BE2C (cell line): ENCODE measurements around the gene RETN. TPM values are rescaled to one million over a fixed set of nuclear protein-coding genes. Genes with fewer than 3 reads are reported as not detected.
A peak's percentile ranks its signal among the peaks of the same experiment; 100 is the strongest.

ENCODE experiments used
- DNase-seq: peaks from one replicate; pipeline ENCODE4 v3.0.0-alpha.2; 2020
- H3K27me3 ChIP-seq: fragments of 250-450 bp; sonication (Bioruptor Pico); 2 replicates; pipeline ENCODE4 v1.5.1; 2020; ENCODE audit warnings: mild to moderate bottlenecking
- H3K36me3 ChIP-seq: fragments of 250-450 bp; sonication (Bioruptor Pico); 2 replicates; pipeline ENCODE4 v1.5.1; 2020; ENCODE audit warnings: mild to moderate bottlenecking
- H3K4me1 ChIP-seq: fragments of 250-450 bp; sonication (Bioruptor Pico); 2 replicates; pipeline ENCODE4 v1.5.1; 2020
- H3K4me3 ChIP-seq: 2 replicates; pipeline ENCODE4 v1.5.1; 2011; ENCODE audit warnings: low read depth, low read length
- H3K9me3 ChIP-seq: fragments of 250-450 bp; sonication (Bioruptor Pico); 2 replicates; pipeline ENCODE4 v1.5.1; 2020
- CTCF ChIP-seq: IDR thresholded peaks from 2 replicates; pipeline ENCODE4 v1.5.1; 2012; ENCODE audit warnings: mild to moderate bottlenecking, low read depth, low read length
- polyA plus RNA-seq: library from polyadenylated mRNA; unstranded; fragments of >200 nt; gene quantifications from one replicate; pipeline ENCODE4 v1.2.1, GENCODE V29; 2012; ENCODE audit warnings: low read depth, missing spikeins; ENCODE audit not compliant: insufficient read length, insufficient read depth

Gene RETN, protein sequence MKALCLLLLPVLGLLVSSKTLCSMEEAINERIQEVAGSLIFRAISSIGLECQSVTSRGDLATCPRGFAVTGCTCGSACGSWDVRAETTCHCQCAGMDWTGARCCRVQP
- polyA plus RNA-seq: not detected

- Histone ChIP-seq H3K9me3 (no peaks in the 10 kb centered on the region), H3K27me3 (peaks cover 70% of the 10 kb centered on the region), H3K4me3 (no peak within 1 kb of the TSS), H3K36me3 (no peaks in the 10 kb centered on the region), H3K4me1 (no peaks in the 10 kb centered on the region)
- TF ChIP-seq CTCF: no peak
- DNase-seq: no peak
Measured at GRCh38 chr19:7668842-7669241, at the start of gene RETN. RETN (plus strand) TSS chr19:7669049; CDS start chr19:7669327, 278 bp downstream.

- Histone ChIP-seq H3K4me3 (peak overlapping the region; percentile 19), H3K36me3 (peaks cover 57% of the 10 kb centered on the region), H3K9me3 (no peaks in the 10 kb centered on the region), H3K4me1 (peaks cover 30% of the 10 kb centered on the region), H3K27me3 (no peaks in the 10 kb centered on the region)
- no peak for TF ChIP-seq CTCF
- peak; percentile 59 for DNase-seq
Measured at GRCh38 chr19:7619671-7620441, 49.0 kb upstream of the RETN start.

GRCh38 chr19:7620442-7621412, 48.1 kb upstream of the RETN start:
- no peaks in the 10 kb centered on the region for H3K27me3 ChIP-seq
- peaks cover 30% of the 10 kb centered on the region for H3K4me1 ChIP-seq
- no peak overlapping the region for H3K4me3 ChIP-seq
- TF ChIP-seq CTCF: no peak
- DNase-seq: no peak
- peaks cover 60% of the 10 kb centered on the region for H3K36me3 ChIP-seq
- no peaks in the 10 kb centered on the region for H3K9me3 ChIP-seq

DNA sequence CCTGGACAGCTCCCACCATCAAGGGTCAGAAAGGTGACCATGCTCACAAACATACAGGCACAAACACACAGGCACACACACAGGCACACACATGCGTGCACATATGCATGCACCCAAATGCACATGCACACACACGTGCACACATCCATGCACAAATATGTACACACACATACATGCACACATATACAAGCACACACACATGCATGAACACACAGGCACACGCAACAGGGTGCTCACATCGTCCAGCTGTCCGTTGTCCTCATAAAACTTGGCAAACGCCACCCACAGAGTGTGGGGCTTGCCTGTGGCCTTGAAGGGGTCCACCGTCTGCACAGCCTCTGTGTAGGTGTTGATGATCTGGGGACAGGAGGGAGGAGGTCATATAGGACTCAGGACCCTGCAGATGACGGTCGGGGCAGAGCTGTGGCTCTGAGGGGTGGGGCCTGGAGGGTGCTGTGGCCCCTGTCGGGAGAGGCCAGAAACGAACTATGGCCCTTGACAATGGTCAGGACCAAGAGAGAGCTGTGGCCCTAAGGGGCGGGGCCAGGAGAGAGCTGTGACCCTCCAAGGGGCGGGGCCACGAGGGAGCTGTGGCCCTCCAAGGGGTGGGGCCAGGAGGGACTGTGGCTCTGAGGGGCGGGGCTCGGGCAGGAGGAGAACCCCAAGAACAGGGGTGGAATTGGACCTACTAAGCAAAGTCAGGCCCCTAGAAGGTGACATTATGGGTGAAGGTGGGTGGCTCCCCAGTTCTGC, 45.7 kb upstream of the RETN start:
- Histone ChIP-seq H3K27me3 (no peaks in the 10 kb centered on the region), H3K36me3 (peaks cover 60% of the 10 kb centered on the region), H3K4me3 (no peak overlapping the region), H3K9me3 (no peaks in the 10 kb centered on the region), H3K4me1 (peaks cover 19% of the 10 kb centered on the region)
- no peak for DNase-seq
- no peak for TF ChIP-seq CTCF

GRCh38 chr19:7623725-7624603, 44.9 kb upstream of the RETN start:
- no peak overlapping the region for H3K4me3 ChIP-seq
- peaks cover 16% of the 10 kb centered on the region for H3K4me1 ChIP-seq
- no peak for DNase-seq
- no peaks in the 10 kb centered on the region for H3K27me3 ChIP-seq
- TF ChIP-seq CTCF: no peak
- H3K36me3 ChIP-seq: peaks cover 60% of the 10 kb centered on the region
- no peaks in the 10 kb centered on the region for H3K9me3 ChIP-seq
